ENCODE measurements around the gene CPAMD8.

The CPAMD8 gene

DNA sequence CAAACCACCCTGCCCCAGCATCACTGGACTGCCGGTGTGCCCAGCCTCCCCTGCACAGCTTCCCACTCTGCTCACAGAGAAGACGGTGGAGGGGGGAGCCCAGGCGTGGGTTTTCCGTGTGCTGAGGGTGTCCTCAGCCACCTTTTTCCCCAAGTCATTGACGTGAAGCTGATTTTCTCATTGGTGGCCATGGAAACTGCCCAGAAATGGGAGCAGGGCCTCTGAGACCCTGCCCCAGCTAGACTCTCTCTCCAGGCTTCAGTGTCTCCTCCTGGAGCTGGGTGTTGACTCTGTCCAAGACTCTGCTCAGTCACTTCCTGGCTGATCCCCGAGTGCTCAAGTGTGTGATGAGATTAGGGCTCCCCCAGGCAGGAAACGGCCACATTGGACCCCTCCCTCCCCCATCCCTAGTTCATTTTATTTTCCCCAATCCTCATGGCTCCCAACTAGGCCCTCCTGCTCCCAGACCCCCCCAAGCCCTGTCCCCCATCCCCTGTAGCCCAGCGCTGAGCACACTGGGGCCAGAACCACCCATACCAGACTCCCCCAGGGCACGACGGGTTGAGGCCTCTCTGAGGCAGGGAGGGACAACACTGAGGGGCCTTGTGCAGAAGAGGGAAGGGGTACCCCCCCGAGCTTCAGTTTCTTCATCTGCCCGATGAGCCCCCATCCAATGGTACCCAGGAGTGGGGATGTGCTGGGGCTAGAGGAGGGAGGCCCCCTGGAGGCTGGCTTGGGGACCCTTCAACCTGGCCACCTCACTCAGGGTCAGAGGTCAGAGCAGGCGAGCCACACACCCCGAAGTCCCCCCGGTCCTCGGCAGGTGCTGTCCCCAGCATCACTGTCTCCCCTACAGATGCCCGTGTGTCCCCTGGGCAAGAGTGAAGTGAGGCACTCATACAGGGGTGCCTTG lies 139.0 kb downstream of the CPAMD8 start:
- no peak overlapping the region for H3K4me3 ChIP-seq (replicated peaks; ENCODE audit: low read depth, low read length)
- TF ChIP-seq, protein P1, sequence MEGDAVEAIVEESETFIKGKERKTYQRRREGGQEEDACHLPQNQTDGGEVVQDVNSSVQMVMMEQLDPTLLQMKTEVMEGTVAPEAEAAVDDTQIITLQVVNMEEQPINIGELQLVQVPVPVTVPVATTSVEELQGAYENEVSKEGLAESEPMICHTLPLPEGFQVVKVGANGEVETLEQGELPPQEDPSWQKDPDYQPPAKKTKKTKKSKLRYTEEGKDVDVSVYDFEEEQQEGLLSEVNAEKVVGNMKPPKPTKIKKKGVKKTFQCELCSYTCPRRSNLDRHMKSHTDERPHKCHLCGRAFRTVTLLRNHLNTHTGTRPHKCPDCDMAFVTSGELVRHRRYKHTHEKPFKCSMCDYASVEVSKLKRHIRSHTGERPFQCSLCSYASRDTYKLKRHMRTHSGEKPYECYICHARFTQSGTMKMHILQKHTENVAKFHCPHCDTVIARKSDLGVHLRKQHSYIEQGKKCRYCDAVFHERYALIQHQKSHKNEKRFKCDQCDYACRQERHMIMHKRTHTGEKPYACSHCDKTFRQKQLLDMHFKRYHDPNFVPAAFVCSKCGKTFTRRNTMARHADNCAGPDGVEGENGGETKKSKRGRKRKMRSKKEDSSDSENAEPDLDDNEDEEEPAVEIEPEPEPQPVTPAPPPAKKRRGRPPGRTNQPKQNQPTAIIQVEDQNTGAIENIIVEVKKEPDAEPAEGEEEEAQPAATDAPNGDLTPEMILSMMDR (IDR thresholded peaks at IDR 0.05; ENCODE audit: low read depth, low read length, missing control alignments), result no peak
- no peak for DNase-seq (ENCODE audit: extremely low read depth, low read depth)

DNA sequence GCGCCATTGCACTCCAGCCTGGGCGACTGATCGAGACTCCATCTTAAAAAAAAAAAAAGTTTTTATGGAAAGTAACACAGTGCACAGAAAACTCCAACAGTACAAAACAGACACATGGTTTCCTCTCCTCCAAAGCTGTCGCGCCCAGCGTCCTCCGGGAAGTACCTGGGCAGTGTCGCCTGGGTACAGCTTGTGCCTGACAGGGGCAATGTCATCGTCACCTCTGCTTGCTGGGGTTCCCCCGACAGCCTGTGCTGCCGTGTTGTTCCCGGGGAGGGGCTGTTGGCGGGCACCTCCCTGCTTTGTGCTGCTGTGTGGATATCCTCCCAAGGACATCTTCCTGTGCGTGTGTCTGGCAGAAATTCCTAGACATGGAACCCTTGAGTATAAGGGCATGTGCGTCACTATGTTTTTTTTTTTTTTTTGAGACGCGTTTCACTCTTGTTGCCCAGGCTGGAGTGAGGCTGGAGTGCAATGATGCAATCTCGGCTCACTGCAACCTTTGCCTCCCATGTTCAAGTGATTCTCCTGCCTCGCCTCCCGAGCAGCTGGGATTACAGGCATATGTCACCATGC lies 140.2 kb downstream of the CPAMD8 start:
- no peak for DNase-seq (ENCODE audit: extremely low read depth, low read depth)
- no peak overlapping the region for H3K4me3 ChIP-seq (replicated peaks; ENCODE audit: low read depth, low read length)
- TF ChIP-seq, protein P1 (IDR thresholded peaks at IDR 0.05; ENCODE audit: low read depth, low read length, missing control alignments), result no peak

DNA sequence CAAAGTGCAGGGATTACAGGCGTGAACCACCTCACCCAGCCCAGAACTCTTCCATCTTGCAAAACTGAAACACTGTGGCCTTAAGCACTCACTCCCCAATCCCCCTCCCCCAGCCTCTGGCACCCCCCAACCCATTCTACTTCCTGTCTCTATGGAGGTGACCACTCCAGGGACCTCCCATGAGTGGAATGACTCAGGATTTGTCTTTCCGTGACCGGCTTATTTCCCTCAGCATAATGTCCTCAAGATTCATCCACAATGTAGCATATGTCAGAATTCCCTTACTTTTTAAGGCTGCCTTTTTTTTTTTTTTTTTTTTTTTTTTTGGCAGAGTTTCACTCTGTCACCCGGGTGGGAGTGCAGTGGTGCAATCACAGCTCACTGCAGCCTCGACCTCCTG lies 141.4 kb downstream of the CPAMD8 start:
- TF ChIP-seq, protein P1 (IDR thresholded peaks at IDR 0.05; ENCODE audit: low read depth, low read length, missing control alignments), result no peak
- H3K4me3 ChIP-seq (replicated peaks; ENCODE audit: low read depth, low read length), result no peak overlapping the region
- no peak for DNase-seq (ENCODE audit: extremely low read depth, low read depth)

DNA sequence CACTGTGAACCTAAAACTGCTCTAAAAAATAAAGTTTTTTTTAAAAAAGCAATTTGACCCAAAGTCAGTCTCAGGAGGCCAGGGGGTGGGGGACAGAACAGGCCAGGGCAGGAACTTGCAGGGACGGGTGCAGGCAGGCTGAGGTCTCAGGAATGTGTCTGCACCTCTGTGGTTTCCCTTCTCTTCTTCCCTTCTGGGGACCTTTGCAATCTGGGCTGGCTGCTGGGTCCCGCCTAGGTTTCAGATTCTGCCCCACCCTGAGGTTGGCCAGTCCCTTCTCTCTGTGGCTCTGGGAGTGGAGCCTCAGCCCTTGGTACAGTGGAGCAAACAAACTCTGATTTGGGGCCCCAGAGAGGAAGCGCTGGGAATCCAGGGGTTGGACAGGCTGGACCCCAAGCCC lies 143.1 kb downstream of the CPAMD8 start:
- DNase-seq (ENCODE audit: extremely low read depth, low read depth), result no peak
- TF ChIP-seq, protein P1 (IDR thresholded peaks at IDR 0.05; ENCODE audit: low read depth, low read length, missing control alignments), result no peak
- no peak overlapping the region for H3K4me3 ChIP-seq (replicated peaks; ENCODE audit: low read depth, low read length)

DNA sequence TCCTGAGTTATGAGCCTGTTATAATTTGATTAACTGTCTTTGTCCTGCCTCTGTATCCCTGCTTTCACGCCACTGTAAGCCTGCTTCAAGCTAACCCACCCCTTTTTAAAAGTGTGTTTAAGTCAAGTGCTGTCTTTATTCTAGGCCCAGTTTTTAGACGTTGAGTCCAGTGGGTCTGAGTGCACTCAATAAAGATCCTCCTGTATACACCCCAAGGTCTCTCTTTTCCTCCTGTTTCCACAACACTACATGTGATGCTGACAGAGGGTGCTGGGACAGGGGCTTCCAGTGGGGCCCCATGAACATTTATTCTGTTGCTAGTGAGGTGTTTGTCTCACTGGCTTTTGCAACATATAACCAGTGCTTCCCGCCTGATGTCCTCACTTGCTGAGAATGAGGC lies 144.5 kb downstream of the CPAMD8 start:
- TF ChIP-seq, protein P1 (IDR thresholded peaks at IDR 0.05; ENCODE audit: low read depth, low read length, missing control alignments), result no peak
- H3K4me3 ChIP-seq (replicated peaks; ENCODE audit: low read depth, low read length), result no peak overlapping the region
- DNase-seq (ENCODE audit: extremely low read depth, low read depth), result no peak

DNA sequence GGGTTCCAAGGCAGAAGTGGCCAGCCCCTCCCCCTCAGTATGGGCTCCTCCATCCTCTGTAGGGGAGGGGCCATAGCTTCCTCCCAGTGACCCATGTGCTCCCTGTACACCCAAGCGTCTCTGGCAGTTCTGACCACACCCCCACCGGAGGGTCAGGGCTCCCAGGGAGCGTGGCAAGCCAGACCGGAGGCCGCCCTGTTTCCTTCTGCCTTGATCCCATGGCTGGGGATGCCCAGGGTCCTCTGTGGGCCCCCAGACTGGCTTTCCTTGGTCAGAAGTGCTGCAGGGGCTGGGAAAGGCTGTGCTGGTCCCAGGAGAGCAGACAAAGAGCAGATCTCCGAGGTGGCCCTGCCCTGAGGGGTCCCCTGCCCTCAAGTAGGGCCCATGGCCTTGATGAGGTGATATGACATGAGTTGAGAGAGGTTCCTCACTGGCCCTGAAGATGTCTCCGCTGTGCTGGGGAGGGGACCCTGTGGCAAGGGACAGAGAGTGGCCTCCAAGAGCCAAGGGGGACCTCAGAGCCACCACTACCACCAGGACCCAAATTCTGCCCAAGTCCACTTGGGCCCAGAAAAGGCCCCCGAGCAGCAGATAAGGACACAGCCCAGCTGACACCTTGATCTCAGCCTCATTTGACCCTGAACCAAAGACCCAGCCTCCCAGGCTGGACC lies 145.6 kb downstream of the CPAMD8 start:
- H3K4me3 ChIP-seq (replicated peaks; ENCODE audit: low read depth, low read length), result no peak overlapping the region
- TF ChIP-seq, protein P1 (IDR thresholded peaks at IDR 0.05; ENCODE audit: low read depth, low read length, missing control alignments), result no peak
- DNase-seq (ENCODE audit: extremely low read depth, low read depth), result no peak
